Stimulated activated CD4-positive, alpha-beta T cell treated with anti-CD3 and anti-CD28 coated beads, Interleukin-4, amount 100 ng/mL, for 24 hours (primary cell): ENCODE measurements around the gene TRPV4.
"Not testable (repeated sequence)": the region's sequence is repeated elsewhere in the genome, so short reads cannot be mapped to it uniquely, and the experiment has no call there.

Experiments used
- DNase-seq: peaks from one replicate; pipeline ENCODE4 v3.0.0-alpha.2; 2020

Gene TRPV4

GRCh38 chr12:109858764-109859163 is 25.6 kb upstream of the TRPV4 start:
- DNase-seq: no peak

- DNase-seq: no peak
Measured at GRCh38 chr12:109857715-109858114, 24.5 kb upstream of the TRPV4 start.

DNA sequence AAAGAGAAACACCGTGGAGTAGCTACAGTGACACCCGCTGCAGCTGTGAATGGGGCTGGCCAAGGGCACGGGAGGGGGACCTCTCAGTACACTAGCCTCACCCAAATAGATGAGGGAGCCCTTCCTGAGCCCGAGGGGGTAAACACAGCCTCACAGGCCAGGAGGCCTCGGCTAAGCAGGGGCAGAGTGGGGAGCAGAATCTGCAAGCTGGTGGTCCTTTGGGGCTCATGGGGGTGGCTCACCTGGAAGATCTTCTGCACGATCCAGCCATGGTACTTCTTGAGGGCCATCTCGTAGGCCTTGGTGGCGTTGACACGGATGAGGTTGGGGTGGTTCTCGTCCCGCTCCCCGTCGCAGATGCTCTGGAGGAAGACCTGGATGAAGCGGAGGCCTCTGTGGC is 22.2 kb upstream of the TRPV4 start:
- no peak for DNase-seq

DNA sequence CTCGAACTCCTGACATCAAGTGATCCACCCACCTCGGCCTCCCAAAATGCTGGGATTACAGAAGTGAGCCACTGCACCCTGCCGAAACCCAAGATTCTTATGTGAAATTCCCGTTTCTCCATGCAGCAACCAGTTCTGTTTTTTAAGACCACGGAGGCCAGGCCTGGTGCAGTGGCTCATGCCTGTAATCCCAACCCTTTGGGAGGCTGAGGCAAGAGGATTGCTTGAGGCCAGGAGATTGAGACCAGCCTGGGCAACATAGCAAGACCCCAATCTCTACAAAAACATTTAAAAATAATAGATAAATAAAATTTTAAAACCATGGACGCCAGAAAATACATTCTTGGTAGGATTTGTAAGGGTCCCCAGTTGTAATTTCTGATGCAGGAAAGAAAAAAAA is 17.3 kb upstream of the TRPV4 start:
- DNase-seq: not testable (repeated sequence)

DNA sequence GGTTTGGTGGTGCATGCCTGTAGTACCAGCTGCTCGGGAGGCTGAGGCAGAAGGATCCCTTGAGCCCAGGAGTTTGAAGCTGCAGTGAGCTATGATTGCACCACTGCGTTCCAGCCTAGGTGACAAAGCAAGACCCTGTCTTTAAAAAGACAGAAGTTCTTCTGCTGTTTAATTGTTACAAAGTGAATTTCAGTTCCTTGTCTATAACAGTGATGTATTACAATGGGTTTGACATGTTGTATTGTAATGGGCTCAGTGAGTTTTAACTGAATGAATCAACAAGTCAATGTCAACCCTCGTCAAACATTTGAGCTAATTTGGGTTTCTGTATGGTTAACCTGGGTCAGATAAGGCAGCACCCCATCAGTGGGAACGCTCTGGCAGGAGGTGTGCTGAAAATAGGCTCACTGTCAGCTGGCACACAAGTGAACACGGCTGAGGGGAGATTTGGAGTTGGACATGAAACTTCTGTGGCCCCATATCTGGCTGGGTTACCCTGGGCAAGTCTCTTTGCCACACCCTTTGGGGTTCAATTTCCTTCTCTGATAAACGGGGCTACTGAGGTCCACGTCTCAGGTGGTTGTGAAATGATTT is 14.0 kb upstream of the TRPV4 start:
- no peak for DNase-seq

- no peak for DNase-seq
Measured at GRCh38 chr12:109845824-109846205, 12.6 kb upstream of the TRPV4 start.

DNA sequence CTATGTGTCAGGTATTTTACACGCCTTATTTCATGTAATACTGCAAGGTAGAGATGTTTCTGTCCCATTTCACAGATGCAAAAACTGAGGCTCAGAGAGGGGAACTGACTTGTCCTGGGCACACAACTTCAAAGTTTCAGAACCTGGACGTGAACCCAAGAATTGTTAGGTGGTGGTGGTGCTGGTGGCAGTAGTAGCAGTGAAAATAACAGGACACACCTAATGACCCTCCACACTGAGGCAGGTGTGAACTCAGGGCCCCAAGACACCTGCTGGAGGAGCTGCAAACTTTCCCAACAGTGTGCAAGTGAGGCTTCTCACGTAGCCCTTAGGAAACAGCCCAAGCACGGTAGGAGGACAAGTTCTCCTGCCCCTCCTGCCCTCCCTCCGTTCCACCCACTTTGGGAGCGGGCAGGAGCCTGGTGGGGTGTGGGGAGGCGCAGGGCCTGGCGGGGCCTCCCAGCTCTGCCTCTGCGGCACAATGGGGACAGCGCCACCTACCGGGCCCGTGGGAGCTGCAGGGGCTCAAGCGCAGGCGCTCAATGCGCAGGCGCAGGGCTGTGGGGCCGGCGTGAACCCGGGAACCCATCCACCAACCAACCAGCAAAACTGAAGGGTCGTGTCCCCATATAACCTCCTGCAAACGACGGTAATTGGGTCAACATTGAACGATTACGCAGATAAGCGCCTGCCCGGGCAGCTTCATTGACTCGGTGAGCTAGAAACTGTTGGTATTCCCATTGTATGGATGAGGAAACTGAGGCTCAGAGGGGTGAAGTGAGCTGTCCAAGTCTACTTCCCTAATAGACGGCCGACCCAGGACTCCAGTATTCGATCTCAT is 12.0 kb upstream of the TRPV4 start:
- DNase-seq: peak; percentile 90

DNA sequence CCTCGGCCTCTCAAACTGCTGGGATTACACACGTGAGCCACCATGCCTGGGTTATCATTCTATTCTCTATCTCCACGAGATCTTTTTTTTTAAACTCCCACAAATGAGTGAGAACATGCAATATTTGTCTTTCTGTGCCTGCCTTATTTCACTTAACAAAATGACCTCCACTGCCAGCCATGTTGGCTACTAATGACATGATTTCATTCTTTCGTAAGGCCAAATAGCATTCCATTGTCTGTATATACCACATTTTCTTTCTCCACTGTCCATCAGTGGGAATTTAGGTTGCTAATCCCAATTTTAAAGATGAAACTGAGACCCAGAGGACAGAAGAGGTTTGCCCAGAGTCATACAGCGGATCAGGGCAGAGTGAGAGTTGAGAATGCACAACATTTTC is 10.9 kb upstream of the TRPV4 start:
- DNase-seq: no peak

GRCh38 chr12:109842021-109842420 is 8.8 kb upstream of the TRPV4 start:
- no peak for DNase-seq

GRCh38 chr12:109841356-109841755 is 8.2 kb upstream of the TRPV4 start:
- DNase-seq: no peak

GRCh38 chr12:109840305-109841074 is 7.3 kb upstream of the TRPV4 start:
- no peak for DNase-seq

DNA sequence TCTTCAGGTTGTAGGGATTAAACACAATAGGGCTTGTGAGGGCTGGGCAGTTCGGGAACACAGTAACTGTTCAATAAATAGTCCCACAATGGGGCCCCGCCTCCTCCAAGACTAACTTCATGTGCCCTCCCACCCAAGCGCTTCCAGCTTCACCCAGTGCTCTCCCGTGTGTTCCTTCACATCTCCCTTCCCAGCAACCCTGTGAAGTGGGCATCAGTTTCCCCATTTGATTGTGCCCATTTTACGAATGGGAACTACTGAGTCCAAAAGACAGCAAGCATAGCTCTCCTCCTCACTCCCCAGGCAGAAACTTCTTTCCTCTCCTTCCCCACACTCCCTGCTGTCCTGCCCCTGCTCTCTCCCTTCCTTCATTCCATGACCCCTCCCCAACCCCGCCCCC is 6.2 kb upstream of the TRPV4 start:
- DNase-seq: no peak

DNA sequence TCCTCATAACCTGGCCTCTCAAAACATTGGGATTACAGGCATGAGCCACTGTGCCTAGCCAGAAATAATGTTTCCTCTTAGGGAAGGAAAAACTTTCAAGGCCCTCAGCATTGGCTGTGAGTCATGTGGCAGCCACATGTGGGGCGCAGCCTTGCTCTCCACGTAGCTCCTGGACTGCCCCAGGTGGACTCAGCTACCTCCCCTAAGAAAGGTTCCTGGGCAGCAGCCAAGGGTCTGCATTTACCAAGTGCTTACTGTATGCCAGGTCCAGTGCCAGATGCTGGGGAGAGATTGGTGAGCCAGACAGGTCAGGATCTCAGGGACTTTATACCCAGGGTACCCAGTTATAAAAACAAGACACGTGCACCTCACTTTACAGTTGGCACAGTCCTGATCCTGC is 3.7 kb upstream of the TRPV4 start:
- no peak for DNase-seq

GRCh38 chr12:109835827-109836226 is 2.6 kb upstream of the TRPV4 start:
- DNase-seq: no peak

GRCh38 chr12:109832541-109833306 is 474 bp downstream of the TRPV4 start:
- DNase-seq: no peak

DNA sequence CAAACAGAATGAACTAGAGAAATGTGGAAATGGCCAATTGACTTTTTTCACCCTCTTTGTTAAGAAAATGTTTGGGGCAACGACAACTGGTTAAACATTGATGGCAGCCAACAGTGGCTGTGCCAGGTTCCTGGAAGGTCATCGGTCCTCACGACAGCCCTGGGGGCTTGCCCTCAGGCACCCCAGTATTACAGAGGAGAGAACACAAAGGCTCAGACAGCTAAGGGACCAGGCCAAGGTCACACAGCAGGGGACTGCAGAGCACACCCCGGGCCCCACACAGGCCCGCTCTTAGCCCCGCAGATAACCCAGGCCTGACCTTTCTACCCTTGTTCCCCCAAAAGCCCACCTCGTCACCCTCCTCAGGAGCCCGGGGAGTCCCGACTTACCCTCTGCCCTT is 1.3 kb downstream of the TRPV4 start:
- no peak for DNase-seq

DNA sequence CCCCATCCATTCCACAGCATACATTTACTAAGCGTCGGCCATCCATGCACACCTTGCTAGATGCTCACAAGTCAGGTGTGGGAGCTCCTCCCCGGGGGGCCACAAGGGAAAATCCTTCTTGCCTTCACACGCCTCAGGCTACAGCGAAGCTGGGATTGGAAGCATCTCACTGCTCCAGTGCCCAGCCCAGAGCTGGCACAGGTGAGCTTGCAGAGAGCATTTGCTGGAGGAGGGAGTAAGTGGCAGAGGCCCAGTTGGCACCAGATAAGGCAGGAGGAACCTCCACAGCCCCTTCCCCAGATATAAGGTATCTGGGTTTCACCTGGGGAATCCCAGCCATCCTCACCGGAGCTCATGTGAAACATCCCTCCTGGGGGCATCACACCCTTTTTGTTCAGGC is 1.8 kb downstream of the TRPV4 start:
- DNase-seq: no peak

DNA sequence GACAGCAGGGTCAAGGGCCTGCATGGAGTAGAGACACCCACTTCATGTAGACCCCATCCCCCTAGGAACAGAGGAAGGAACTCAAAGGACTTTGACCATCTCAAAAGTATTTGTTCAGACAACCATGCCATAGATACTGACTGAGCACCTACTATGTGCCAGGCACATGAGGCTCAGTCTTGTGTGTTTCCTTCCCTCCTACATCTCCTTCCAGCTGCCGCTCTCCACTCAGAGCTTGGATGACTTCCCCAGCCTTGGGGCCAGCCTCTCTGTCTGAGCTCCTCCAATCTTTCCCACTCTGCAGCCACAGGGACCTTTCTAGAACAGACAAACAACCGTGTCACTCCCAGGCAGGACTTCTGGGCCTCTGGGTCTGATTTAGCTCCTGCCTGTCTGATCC is 2.5 kb downstream of the TRPV4 start:
- DNase-seq: no peak

- DNase-seq: no peak
Measured at GRCh38 chr12:109830267-109830666, 2.9 kb downstream of the TRPV4 start.

DNA sequence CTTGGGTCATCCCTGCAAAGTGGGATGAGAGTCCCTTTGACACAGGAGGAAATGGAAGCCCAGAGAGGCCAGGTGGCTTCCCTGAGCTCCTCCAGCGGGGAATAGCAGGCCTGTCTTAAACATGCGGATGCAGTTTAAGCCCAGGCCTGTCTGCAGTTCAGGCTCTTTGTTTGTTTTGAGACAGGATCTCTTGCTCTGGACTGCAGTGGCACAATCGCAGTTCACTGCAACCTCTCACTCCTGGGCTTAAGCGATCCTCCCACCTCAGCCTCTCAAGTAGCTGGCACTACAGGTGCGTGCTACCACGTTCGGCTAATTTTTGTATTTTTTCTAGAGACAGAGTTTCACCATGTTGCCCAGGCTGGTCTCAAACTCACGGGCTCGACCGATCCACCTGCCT is 3.5 kb downstream of the TRPV4 start:
- no peak for DNase-seq

- DNase-seq: no peak
Measured at GRCh38 chr12:109828754-109829511, 4.3 kb downstream of the TRPV4 start.
